ENCODE measurements around the gene MEAF6. TPM values are rescaled to one million over a fixed set of nuclear protein-coding genes. Genes with fewer than 3 reads are reported as not detected.
A peak's percentile ranks its signal among the peaks of the same experiment; 100 is the strongest.

Gene MEAF6
- total RNA-seq, 6 donors from 2014 or later, result 59.9 to 131 (median 75.1) TPM

GRCh38 chr1:37472281-37472680, 42.3 kb downstream of the MEAF6 start:
- Histone ChIP-seq H3K4me1 (peaks cover 48 to 63% (median 55%) of the 10 kb centered on the region in 4 donors), H3K4me3 (no peak overlapping the region), H3K27ac (peak overlapping the region; percentile 65 to 99 (median 86)), H3K27me3 (no peaks in the 10 kb centered on the region), H3K36me3 (peaks cover 0 to 14% (median 5%) of the 10 kb centered on the region in 4 donors), H3K9me3 (no peaks in the 10 kb centered on the region)
- 71 to 79% methylated on average over 7 of the region's 7 CpGs for WGBS, 2 donors
- DNase-seq, result no peak
- TF ChIP-seq POLR2AphosphoS5 (IDR thresholded peaks at IDR 0.05) (no peak), POLR2A (IDR thresholded peaks at IDR 0.05) (no peak), EP300 (IDR thresholded peaks at IDR 0.05) (no peak)
- TF ChIP-seq, protein P1, sequence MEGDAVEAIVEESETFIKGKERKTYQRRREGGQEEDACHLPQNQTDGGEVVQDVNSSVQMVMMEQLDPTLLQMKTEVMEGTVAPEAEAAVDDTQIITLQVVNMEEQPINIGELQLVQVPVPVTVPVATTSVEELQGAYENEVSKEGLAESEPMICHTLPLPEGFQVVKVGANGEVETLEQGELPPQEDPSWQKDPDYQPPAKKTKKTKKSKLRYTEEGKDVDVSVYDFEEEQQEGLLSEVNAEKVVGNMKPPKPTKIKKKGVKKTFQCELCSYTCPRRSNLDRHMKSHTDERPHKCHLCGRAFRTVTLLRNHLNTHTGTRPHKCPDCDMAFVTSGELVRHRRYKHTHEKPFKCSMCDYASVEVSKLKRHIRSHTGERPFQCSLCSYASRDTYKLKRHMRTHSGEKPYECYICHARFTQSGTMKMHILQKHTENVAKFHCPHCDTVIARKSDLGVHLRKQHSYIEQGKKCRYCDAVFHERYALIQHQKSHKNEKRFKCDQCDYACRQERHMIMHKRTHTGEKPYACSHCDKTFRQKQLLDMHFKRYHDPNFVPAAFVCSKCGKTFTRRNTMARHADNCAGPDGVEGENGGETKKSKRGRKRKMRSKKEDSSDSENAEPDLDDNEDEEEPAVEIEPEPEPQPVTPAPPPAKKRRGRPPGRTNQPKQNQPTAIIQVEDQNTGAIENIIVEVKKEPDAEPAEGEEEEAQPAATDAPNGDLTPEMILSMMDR (IDR thresholded peaks at IDR 0.05), result no peak
- no peak for ATAC-seq (ENCODE audit: low FRiP score in 2 of 2)

- H3K4me1 ChIP-seq, result peaks cover 41 to 56% (median 48%) of the 10 kb centered on the region in 4 donors
- H3K27ac ChIP-seq, result peak overlapping the region; percentile 65 to 99 (median 86)
- peaks cover 0 to 10% (median 4%) of the 10 kb centered on the region in 4 donors for H3K36me3 ChIP-seq
- H3K9me3 ChIP-seq, result no peaks in the 10 kb centered on the region
- ATAC-seq (ENCODE audit: low FRiP score in 2 of 2), result peak; percentile 79 to 85
- peak overlapping the region in 2 of 4 donors; percentile 16 to 27 for H3K4me3 ChIP-seq
- DNase-seq, result peak in 1 of 2 donors; percentile 86
- 29 to 34% methylated on average over 10 to 11 of the region's 13 CpGs for WGBS, 2 donors
- H3K27me3 ChIP-seq, result no peaks in the 10 kb centered on the region
- peak in 1 of 4 donors; percentile 46 for TF ChIP-seq POLR2A (IDR thresholded peaks at IDR 0.05)
- peak; percentile 32 to 65 for TF ChIP-seq POLR2AphosphoS5 (IDR thresholded peaks at IDR 0.05)
- TF ChIP-seq, protein P1 (IDR thresholded peaks at IDR 0.05), result no peak
Observed at GRCh38 chr1:37471345-37472231, 43.0 kb downstream of the MEAF6 start.

GRCh38 chr1:37469386-37469785, 45.2 kb downstream of the MEAF6 start:
- ATAC-seq (ENCODE audit: low FRiP score in 2 of 2) (no peak), DNase-seq (no peak)
- TF ChIP-seq POLR2AphosphoS5 (IDR thresholded peaks at IDR 0.05) (no peak), EP300 (IDR thresholded peaks at IDR 0.05) (no peak), POLR2A (IDR thresholded peaks at IDR 0.05) (no peak)
- TF ChIP-seq, protein P1 (IDR thresholded peaks at IDR 0.05), result no peak
- no peak overlapping the region for H3K4me3 ChIP-seq
- no peaks in the 10 kb centered on the region for H3K9me3 ChIP-seq
- H3K4me1 ChIP-seq, result peaks cover 26 to 44% (median 32%) of the 10 kb centered on the region in 4 donors
- WGBS, 2 donors, result 69 to 87% methylated on average over 3 of the region's 3 CpGs
- no peaks in the 10 kb centered on the region for H3K27me3 ChIP-seq
- H3K27ac ChIP-seq, result no peak overlapping the region
- no peaks in the 10 kb centered on the region for H3K36me3 ChIP-seq

DNA sequence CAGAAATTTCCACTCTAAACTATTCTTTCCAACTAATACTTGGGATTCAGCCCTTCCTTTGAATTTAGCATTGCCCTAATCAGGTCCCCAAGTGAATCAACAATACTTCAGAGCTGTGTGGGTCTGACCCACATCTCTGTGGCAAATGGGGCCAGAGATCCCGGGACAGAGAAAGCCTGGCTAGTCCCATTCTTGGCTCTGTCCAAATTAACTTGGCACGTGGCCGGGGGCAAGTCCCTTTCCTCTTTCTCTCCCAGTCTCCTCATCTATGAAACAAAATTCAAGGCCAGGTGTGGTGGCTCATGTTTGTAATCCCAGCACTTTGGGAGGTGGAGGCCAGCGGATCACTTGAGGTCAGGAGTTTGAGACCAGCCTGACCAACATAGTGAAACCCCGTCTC, 46.5 kb downstream of the MEAF6 start:
- TF ChIP-seq POLR2A (IDR thresholded peaks at IDR 0.05), result no peak
- no peak for TF ChIP-seq EP300 (IDR thresholded peaks at IDR 0.05)
- TF ChIP-seq, protein P1 (IDR thresholded peaks at IDR 0.05), result no peak
- no peak for TF ChIP-seq POLR2AphosphoS5 (IDR thresholded peaks at IDR 0.05)
- Histone ChIP-seq H3K9me3 (no peaks in the 10 kb centered on the region), H3K36me3 (no peaks in the 10 kb centered on the region), H3K27ac (no peak overlapping the region), H3K27me3 (no peaks in the 10 kb centered on the region), H3K4me1 (peaks cover 17 to 33% (median 22%) of the 10 kb centered on the region in 4 donors), H3K4me3 (no peak overlapping the region)
- DNase-seq, result no peak
- no peak for ATAC-seq (ENCODE audit: low FRiP score in 2 of 2)
- 87 to 94% methylated on average over 5 of the region's 5 CpGs for WGBS, 2 donors

All from upper lobe of left lung (tissue), 6 donors.